Trophoblast cell (in vitro differentiated cells and primary cell): Measurements from ENCODE around the gene LIN7C.

Experiments used
- DNase-seq, 2 donors: peaks; one replicate each; pipeline ENCODE4 v3.0.0-alpha.2; 2016
- H2AFZ ChIP-seq: 2 replicates; pipeline ENCODE4 v1.6.1; 2013; ENCODE audit warnings: low read length, moderate library complexity, mild to moderate bottlenecking; ENCODE audit not compliant: insufficient read depth, poor library complexity
- H2AK5ac ChIP-seq: 2 replicates; pipeline ENCODE4 v1.6.1; 2013; ENCODE audit warnings: mild to moderate bottlenecking, low read length
- H2BK120ac ChIP-seq: 2 replicates; pipeline ENCODE4 v1.6.1; 2013; ENCODE audit warnings: low read length, mild to moderate bottlenecking, moderate library complexity; ENCODE audit not compliant: insufficient read depth, poor library complexity
- H2BK12ac ChIP-seq: 2 replicates; pipeline ENCODE4 v1.6.1; 2013; ENCODE audit warnings: mild to moderate bottlenecking, low read length, moderate library complexity
- H2BK5ac ChIP-seq: 2 replicates; pipeline ENCODE4 v1.6.1; 2013; ENCODE audit warnings: low read length, low read depth, moderate library complexity, mild to moderate bottlenecking; ENCODE audit not compliant: poor library complexity
- H3K14ac ChIP-seq: 2 replicates; pipeline ENCODE4 v1.6.1; 2013; ENCODE audit warnings: mild to moderate bottlenecking, low read length
- H3K18ac ChIP-seq: 2 replicates; pipeline ENCODE4 v1.6.1; 2013; ENCODE audit warnings: mild to moderate bottlenecking, low read length
- H3K23ac ChIP-seq: 2 replicates; pipeline ENCODE4 v1.6.1; 2013; ENCODE audit warnings: low read length
- H3K27ac ChIP-seq: 2 replicates; pipeline ENCODE4 v1.5.1; 2013; ENCODE audit warnings: low read depth, mild to moderate bottlenecking, inconsistent platforms, low read length, moderate library complexity
- H3K27me3 ChIP-seq: 2 replicates; pipeline ENCODE4 v1.6.1; 2013; ENCODE audit warnings: inconsistent platforms, mild to moderate bottlenecking, low read length, moderate library complexity; ENCODE audit not compliant: insufficient read depth
- H3K36me3 ChIP-seq, 2 experiments: 1 replicate in 1 of 2; 2 replicates in 1 of 2; pipeline ENCODE4 v1.6.1; 2013; ENCODE audit warnings: low read length in 2 of 2, mild to moderate bottlenecking in 2 of 2, moderate library complexity in 1 of 2; ENCODE audit not compliant: insufficient read depth in 2 of 2, control insufficient read depth in 1 of 2
- H3K4ac ChIP-seq: 2 replicates; pipeline ENCODE4 v1.6.1; 2013; ENCODE audit warnings: low read depth, mild to moderate bottlenecking, low read length, moderate library complexity
- H3K4me1 ChIP-seq, 2 experiments: 1 replicate in 1 of 2; 2 replicates in 1 of 2; pipeline ENCODE4 v1.6.1; 2013; ENCODE audit warnings: low read length in 2 of 2, mild to moderate bottlenecking in 2 of 2, moderate library complexity in 1 of 2; ENCODE audit not compliant: insufficient read depth in 2 of 2, control insufficient read depth in 1 of 2
- H3K4me2 ChIP-seq: 2 replicates; pipeline ENCODE4 v1.6.1; 2013; ENCODE audit warnings: inconsistent platforms, mild to moderate bottlenecking, low read length, moderate library complexity
- H3K4me3 ChIP-seq: 2 replicates; pipeline ENCODE4 v1.5.1; 2013; ENCODE audit warnings: mild to moderate bottlenecking, low read depth, low read length, inconsistent platforms
- H3K79me1 ChIP-seq: one replicate; pipeline ENCODE4 v1.6.1; 2013; ENCODE audit warnings: low read length
- H3K79me2 ChIP-seq: 2 replicates; pipeline ENCODE4 v1.6.1; 2013; ENCODE audit warnings: low read length, mild to moderate bottlenecking; ENCODE audit not compliant: control insufficient read depth, insufficient read depth, poor library complexity
- H3K9ac ChIP-seq: 2 replicates; pipeline ENCODE4 v1.6.1; 2013; ENCODE audit warnings: mild to moderate bottlenecking, low read length
- H3K9me3 ChIP-seq: 2 replicates; pipeline ENCODE4 v1.6.1; 2013; ENCODE audit warnings: low read depth, mild to moderate bottlenecking, control low read depth, inconsistent platforms, low read length; ENCODE audit not compliant: insufficient read depth
- H4K12ac ChIP-seq: 2 replicates; pipeline ENCODE4 v1.6.1; 2013; ENCODE audit warnings: low read depth, mild to moderate bottlenecking, low read length, moderate library complexity
- H4K8ac ChIP-seq: 2 replicates; pipeline ENCODE4 v1.6.1; 2013; ENCODE audit warnings: low read depth, mild to moderate bottlenecking, low read length, moderate library complexity
- H4K91ac ChIP-seq: one replicate; pipeline ENCODE4 v1.6.1; 2013; ENCODE audit warnings: low read depth, mild to moderate bottlenecking, low read length, moderate library complexity
- WGBS: extraction: QIAGEN DNeasy Blood & Tissue Kit; methylation state at CpG from one replicate; pipeline ENCODE4 v1.1.7; 2013; ENCODE audit warnings: missing lambda C conversion rate; ENCODE audit not compliant: insufficient read length, insufficient coverage; ENCODE audit errors: extremely low coverage; 5-methylcytosine and 5-hydroxymethylcytosine counted together

The LIN7C gene

GRCh38 chr11:27477243-27477642, 29.3 kb downstream of the LIN7C start:
- no peak for DNase-seq
- Histone ChIP-seq H3K36me3 (no peaks in the 10 kb centered on the region), H3K4me1 (peaks cover 3% of the 10 kb centered on the region in 2 experiments), H3K79me1 (peaks cover 3% of the 10 kb centered on the region), H3K4ac (no peak overlapping the region), H2BK120ac (no peak overlapping the region), H2BK5ac (no peak overlapping the region), H3K9me3 (no peaks in the 10 kb centered on the region), H3K79me2 (peaks cover 1% of the 10 kb centered on the region), H3K9ac (no peak overlapping the region), H4K91ac (no peak overlapping the region), H3K4me2 (no peak overlapping the region), H4K12ac (no peak overlapping the region), H3K23ac (no peak overlapping the region), H3K14ac (no peak overlapping the region), H3K18ac (no peak overlapping the region), H3K27me3 (no peaks in the 10 kb centered on the region), H3K27ac (no peak overlapping the region), H2BK12ac (no peak overlapping the region), H2AFZ (no peak overlapping the region), H4K8ac (no peak overlapping the region), H3K4me3 (no peak overlapping the region), H2AK5ac (no peak overlapping the region)

GRCh38 chr11:27475622-27476021, 30.9 kb downstream of the LIN7C start:
- Histone ChIP-seq H3K79me1 (peaks cover 7% of the 10 kb centered on the region), H4K8ac (no peak overlapping the region), H3K27me3 (no peaks in the 10 kb centered on the region), H3K4me1 (peaks cover 3% of the 10 kb centered on the region in 2 experiments), H3K9me3 (no peaks in the 10 kb centered on the region), H2AK5ac (no peak overlapping the region), H3K18ac (no peak overlapping the region), H4K12ac (no peak overlapping the region), H3K23ac (no peak overlapping the region), H3K36me3 (no peaks in the 10 kb centered on the region), H4K91ac (no peak overlapping the region), H3K79me2 (peaks cover 9% of the 10 kb centered on the region), H3K4me2 (no peak overlapping the region), H3K14ac (no peak overlapping the region), H2AFZ (no peak overlapping the region), H3K27ac (no peak overlapping the region), H3K4ac (no peak overlapping the region), H3K4me3 (no peak overlapping the region), H2BK12ac (no peak overlapping the region), H2BK5ac (no peak overlapping the region), H3K9ac (no peak overlapping the region), H2BK120ac (no peak overlapping the region)
- WGBS: no CpG with 5 or more reads among the region's 5 CpGs
- DNase-seq: no peak

DNA sequence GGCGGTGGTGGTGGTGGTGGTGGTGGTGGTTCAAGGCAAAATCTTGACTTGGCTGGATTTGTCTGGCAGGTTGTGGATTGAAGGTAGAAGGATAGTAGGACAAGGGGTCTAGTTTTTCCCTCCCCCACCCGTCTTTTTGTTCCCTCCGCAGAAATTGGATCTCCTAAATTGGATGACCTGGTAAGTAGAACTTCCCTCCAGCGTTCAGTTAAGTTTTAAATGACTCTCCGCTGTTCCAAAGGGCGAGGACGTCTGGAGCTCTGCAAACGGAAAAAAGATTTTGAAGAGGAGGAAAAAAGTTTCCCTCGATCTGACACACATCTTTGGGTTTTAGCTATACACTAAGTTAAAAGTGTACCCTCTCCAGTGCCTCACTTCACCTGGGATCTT, 33.6 kb downstream of the LIN7C start:
- H2BK5ac ChIP-seq: no peak overlapping the region

GRCh38 chr11:27472398-27473016, 34.1 kb downstream of the LIN7C start, which contains the start of gene LGR4:
Gene LGR4, minus strand, starts transcription at chr11:27472790. Its CDS starts 488 bp downstream, at chr11:27472302.
- Histone ChIP-seq H2AFZ (peak within 1 kb of the TSS; percentile 42), H3K4me3 (peak within 1 kb of the TSS; percentile 96), H3K79me1 (peaks cover 7% of the 10 kb centered on the region), H4K12ac (no peak within 1 kb of the TSS), H3K27me3 (no peaks in the 10 kb centered on the region), H3K27ac (peak within 1 kb of the TSS; percentile 70), H3K18ac (peak within 1 kb of the TSS; percentile 64), H2BK120ac (peak within 1 kb of the TSS; percentile 15), H3K4me2 (peak within 1 kb of the TSS; percentile 94), H2AK5ac (no peak within 1 kb of the TSS), H2BK5ac (peak within 1 kb of the TSS; percentile 88), H4K8ac (peak within 1 kb of the TSS; percentile 26), H2BK12ac (no peak within 1 kb of the TSS), H3K36me3 (no peaks in the 10 kb centered on the region), H3K4ac (peak within 1 kb of the TSS; percentile 41), H3K14ac (peak within 1 kb of the TSS; percentile 55), H3K79me2 (peaks cover 9% of the 10 kb centered on the region), H4K91ac (peak within 1 kb of the TSS; percentile 58), H3K9me3 (no peaks in the 10 kb centered on the region), H3K23ac (no peak within 1 kb of the TSS), H3K9ac (peak within 1 kb of the TSS; percentile 94), H3K4me1 (peaks cover 7 to 10% of the 10 kb centered on the region in 2 experiments)
- peak; percentile 95 to 98 for DNase-seq
- WGBS: no CpG with 5 or more reads among the region's 57 CpGs

More for the DNA sequence above, 33.6 kb downstream of the LIN7C start:
- Histone ChIP-seq H3K27ac (no peak overlapping the region), H3K23ac (no peak overlapping the region), H3K4me2 (peak overlapping the region; percentile 64), H3K4ac (no peak overlapping the region), H3K79me2 (peaks cover 9% of the 10 kb centered on the region), H4K12ac (no peak overlapping the region), H3K4me3 (no peak overlapping the region), H3K27me3 (no peaks in the 10 kb centered on the region), H4K91ac (no peak overlapping the region), H3K18ac (no peak overlapping the region), H4K8ac (no peak overlapping the region), H3K36me3 (no peaks in the 10 kb centered on the region), H3K79me1 (peaks cover 7% of the 10 kb centered on the region), H3K9me3 (no peaks in the 10 kb centered on the region), H2AK5ac (no peak overlapping the region), H2BK120ac (no peak overlapping the region), H2BK12ac (no peak overlapping the region), H3K14ac (no peak overlapping the region), H3K4me1 (peaks cover 7 to 10% of the 10 kb centered on the region in 2 experiments), H2AFZ (no peak overlapping the region), H3K9ac (no peak overlapping the region)
- no CpG with 5 or more reads among the region's 9 CpGs for WGBS
- DNase-seq: peak in 1 of 2 donors; percentile 55
